IPS DF 6.9 (cell line): Measurements from ENCODE around the gene C1QTNF12.

Source experiments
- DNase-seq: peaks from one replicate; pipeline ENCODE4 v3.0.0-alpha.2; 2013; ENCODE audit warnings: low read depth, low spot score
- H3K27ac ChIP-seq: one replicate; pipeline ENCODE4 v1.5.1; 2013; ENCODE audit warnings: low read length, control low read depth
- H3K27me3 ChIP-seq: 2 replicates; pipeline ENCODE4 v1.6.1; 2013; ENCODE audit warnings: mild to moderate bottlenecking, low read length; ENCODE audit not compliant: control insufficient read depth, insufficient read depth
- H3K36me3 ChIP-seq: 2 replicates; pipeline ENCODE4 v1.6.1; 2013; ENCODE audit warnings: low read length; ENCODE audit not compliant: control insufficient read depth, insufficient read depth
- H3K4me1 ChIP-seq: 2 replicates; pipeline ENCODE4 v1.6.1; 2013; ENCODE audit warnings: low read length; ENCODE audit not compliant: control insufficient read depth, insufficient read depth
- H3K4me3 ChIP-seq: 2 replicates; pipeline ENCODE4 v1.5.1; 2013; ENCODE audit warnings: mild to moderate bottlenecking, low read length
- H3K9me3 ChIP-seq: 2 replicates; pipeline ENCODE4 v1.6.1; 2013; ENCODE audit warnings: low read length, inconsistent platforms; ENCODE audit not compliant: control insufficient read depth, insufficient read depth
- WGBS: extraction: QIAGEN DNeasy Blood & Tissue Kit; methylation state at CpG from one replicate; pipeline ENCODE4 v1.1.7; 2013; ENCODE audit warnings: mixed read lengths, missing lambda C conversion rate; ENCODE audit not compliant: insufficient read length, insufficient coverage; 5-methylcytosine and 5-hydroxymethylcytosine counted together

C1QTNF12 gene

DNA sequence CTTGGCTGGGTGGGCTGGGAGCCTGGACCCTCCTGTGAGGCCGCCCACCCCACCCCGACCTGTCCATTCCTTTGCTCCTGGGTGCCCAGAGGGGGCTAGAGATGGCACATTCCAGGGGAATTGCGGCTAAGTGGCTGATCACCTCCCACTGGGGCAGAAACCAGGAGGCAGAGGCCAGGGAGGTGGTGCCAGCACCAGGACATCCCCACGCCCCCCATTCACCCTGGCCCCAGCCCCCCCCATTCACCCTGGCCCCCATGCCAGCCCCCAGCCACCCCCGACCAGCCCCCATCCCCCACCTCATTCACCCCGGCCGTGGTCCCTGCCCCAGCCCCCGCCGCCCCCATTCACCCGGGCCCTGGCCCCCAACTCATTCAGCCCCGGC is 6.2 kb downstream of the C1QTNF12 start:
- H3K4me3 ChIP-seq: no peak overlapping the region
- no CpG with 5 or more reads among the region's 11 CpGs for WGBS

DNA sequence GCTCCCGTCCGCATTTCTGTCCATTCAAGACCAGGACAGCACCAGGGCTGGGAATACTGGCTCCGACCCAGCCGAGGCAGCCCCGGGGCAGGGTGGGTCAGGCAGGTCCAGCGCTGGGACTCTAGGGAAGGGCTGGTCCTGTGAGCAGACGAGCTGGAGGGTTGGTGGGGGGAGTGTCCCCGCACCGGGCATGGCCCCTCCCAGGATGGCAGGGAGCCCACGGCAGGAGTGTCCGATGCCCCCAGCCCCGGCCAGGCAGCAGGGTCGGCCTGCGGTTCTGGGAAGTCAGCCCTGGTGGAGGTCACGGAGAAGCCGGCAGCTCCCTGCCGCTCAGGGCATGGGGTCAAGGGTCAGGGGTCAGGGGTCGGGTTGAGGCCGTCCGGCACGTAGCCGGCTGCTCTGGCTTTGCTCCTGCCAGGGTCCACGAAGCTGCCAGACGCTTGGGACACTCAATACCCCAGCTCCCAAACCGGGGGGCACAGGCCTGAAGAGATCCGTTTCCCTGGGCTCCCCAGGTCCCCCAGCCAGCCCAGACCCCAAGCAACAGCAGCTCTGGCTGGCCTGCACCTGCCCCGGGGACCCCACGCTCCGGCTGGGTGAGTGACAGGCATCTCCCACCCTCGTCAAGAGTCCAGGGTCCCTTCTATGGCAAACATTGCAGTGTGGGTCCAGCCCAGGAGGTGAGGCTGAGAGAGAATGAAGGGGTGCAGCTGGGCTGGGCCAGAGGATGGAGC is 6.7 kb downstream of the C1QTNF12 start:
- DNase-seq: no peak
- Histone ChIP-seq H3K9me3 (no peaks in the 10 kb centered on the region), H3K4me1 (peaks cover 2% of the 10 kb centered on the region; the same call in 1 of the 2 replicates), H3K27ac (no peak overlapping the region), H3K4me3 (no peak overlapping the region), H3K36me3 (no peaks in the 10 kb centered on the region), H3K27me3 (no peaks in the 10 kb centered on the region)
- no CpG with 5 or more reads among the region's 30 CpGs for WGBS

More for the DNA sequence above, 6.2 kb downstream of the C1QTNF12 start:
- Histone ChIP-seq H3K27me3 (no peaks in the 10 kb centered on the region), H3K9me3 (no peaks in the 10 kb centered on the region), H3K27ac (no peak overlapping the region), H3K36me3 (no peaks in the 10 kb centered on the region), H3K4me1 (peaks cover 2% of the 10 kb centered on the region; the same call in 1 of the 2 replicates)
- no peak for DNase-seq

DNA sequence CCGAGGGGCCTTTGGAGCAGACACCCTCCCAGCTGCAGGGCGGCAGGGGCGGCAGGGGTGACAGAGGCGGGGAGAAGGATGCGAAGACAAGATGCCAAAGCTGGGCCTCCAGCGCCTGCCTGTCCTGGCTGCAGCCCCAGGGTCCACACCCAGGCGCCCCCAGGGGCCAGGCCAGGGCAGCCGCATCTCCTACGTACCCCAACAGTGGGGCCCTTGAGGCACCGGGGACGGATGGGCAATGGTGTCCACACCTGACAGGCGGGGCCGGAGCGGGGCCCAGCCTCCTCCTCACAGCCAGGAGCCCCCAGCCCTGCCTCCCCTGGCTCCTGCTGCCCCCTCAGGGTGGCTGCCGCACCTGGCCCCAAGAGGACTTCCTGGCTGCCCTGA is 7.3 kb downstream of the C1QTNF12 start:
- no peaks in the 10 kb centered on the region for H3K9me3 ChIP-seq
- peaks cover 2% of the 10 kb centered on the region; the same call in 1 of the 2 replicates for H3K4me1 ChIP-seq
- H3K36me3 ChIP-seq: no peaks in the 10 kb centered on the region
- no peak overlapping the region for H3K27ac ChIP-seq
- no peak for DNase-seq
- H3K27me3 ChIP-seq: no peaks in the 10 kb centered on the region
- no peak overlapping the region for H3K4me3 ChIP-seq
- WGBS: no CpG with 5 or more reads among the region's 15 CpGs

DNA sequence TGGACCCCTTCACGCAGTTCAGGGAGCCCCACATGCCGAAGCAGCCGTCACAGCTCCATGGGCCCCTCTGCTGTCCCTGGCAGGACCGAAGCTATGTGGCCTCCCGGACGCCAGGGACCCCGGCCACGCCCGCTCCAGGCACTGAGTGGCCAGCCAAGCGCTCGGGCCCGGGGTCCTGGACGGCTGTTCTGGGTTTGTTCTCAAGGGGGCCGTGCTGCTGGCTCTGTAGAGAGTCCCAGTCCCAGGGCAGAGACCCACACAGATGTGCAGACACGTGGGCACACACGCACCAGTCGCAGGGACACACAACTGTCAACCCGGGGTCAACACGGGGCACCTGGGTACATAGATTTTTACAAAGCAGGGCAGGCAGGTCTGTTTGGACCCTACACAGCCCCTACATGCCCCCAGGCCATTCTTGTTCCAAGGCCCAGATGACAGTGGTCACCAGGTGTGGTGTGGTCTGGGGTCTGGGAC is 7.8 kb downstream of the C1QTNF12 start:
- DNase-seq: no peak
- H3K4me3 ChIP-seq: no peak overlapping the region
- no peaks in the 10 kb centered on the region for H3K36me3 ChIP-seq
- H3K9me3 ChIP-seq: no peaks in the 10 kb centered on the region
- H3K27ac ChIP-seq: no peak overlapping the region
- H3K4me1 ChIP-seq: peaks cover 2% of the 10 kb centered on the region; the same call in 1 of the 2 replicates
- no CpG with 5 or more reads among the region's 19 CpGs for WGBS
- no peaks in the 10 kb centered on the region for H3K27me3 ChIP-seq

DNA sequence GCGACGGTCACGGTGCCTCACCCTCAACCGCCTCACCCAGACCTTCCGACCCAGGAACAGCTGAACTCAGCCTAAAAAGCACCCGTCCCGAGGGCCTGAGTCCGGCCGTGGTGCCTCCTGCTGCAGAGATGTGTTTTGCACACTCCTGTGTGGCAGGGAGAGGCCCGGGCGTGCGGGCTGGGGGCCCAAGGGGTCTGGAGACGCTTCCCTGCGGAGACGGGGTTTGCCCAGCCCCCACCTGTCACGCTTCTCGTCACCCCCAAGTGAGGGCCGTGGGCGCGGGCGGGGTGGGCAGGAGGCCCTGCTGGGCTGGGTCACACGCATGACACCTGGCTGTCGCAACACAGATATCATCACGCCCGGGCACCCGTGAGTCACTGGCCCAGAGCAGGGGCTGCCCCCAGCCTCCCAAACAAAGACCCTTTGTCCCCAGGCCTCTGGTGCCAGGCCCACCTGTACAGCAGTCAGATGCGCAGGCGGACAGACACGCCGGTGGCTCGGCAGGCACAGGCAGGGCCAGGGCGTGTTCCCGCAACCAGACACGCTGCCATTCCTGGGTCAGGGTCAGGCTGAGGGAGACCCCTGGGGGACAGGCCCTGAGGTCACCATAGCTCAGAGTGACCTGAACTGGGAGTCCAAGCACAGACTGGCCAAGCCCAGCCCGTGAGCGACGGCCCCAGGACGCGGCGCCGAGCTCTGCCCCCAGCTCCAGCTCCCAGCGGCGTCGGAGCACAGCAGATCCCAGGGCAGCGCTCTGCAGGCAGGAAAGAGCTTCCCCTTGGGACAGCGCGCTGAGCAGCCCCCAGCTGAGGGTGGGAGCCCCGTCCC is 8.4 kb downstream of the C1QTNF12 start:
- no peaks in the 10 kb centered on the region for H3K9me3 ChIP-seq
- DNase-seq: no peak
- no CpG with 5 or more reads among the region's 48 CpGs for WGBS
- no peaks in the 10 kb centered on the region; the same call in 1 of the 2 replicates for H3K36me3 ChIP-seq
- no peak overlapping the region for H3K27ac ChIP-seq
- no peak overlapping the region for H3K4me3 ChIP-seq
- H3K4me1 ChIP-seq: peaks cover 2% of the 10 kb centered on the region; the same call in 1 of the 2 replicates
- no peaks in the 10 kb centered on the region for H3K27me3 ChIP-seq

DNA sequence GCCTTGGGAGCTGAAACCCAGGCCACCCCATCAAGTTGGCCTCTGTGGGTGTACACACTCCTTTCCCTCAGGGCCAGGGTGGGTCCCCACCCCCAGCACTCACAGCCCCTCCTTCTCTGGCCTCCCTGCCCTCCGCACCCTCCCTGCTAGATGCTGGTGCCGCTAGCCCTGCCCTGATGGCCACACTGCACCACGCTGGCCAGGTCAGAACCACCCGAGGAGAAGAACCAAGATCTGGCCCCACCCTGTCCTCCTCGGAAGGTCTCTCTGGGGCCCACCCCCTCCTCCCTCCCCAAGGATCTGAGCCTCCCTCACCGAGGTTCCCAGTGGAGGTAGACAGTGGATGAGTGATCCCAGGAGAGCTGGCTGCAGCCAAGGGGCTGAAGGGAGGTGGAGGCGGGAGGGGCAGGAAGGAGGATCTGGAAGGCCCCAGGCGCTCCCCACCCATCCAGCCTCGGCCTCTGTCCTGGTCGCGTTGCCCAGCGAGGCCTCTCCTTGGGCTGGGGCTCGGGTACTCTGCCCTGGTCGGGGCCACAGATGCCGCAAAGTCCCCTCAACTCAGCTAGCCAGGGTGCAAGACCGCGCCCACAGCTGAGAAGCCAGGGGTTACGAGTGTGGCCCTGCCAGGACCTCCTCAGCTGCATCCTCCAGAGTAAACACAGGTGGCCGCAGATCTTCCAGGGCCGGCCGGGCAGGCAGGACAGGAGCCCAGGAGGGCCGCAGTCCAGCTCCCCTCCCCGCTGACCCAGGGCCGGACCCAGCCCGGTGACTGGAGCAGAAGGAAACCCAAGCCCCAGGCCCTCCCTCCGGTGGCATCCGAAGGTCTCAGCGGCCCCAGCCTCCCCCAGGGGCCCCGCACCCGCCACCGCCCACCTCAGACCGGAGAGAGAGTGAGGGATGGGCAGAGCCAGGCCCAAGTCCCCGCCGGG is 9.3 kb downstream of the C1QTNF12 start:
- Histone ChIP-seq H3K4me1 (peaks cover 7% of the 10 kb centered on the region; the same call in 1 of the 2 replicates), H3K4me3 (no peak overlapping the region), H3K36me3 (no peaks in the 10 kb centered on the region; the same call in 1 of the 2 replicates), H3K9me3 (no peaks in the 10 kb centered on the region), H3K27me3 (no peaks in the 10 kb centered on the region), H3K27ac (no peak overlapping the region)
- no peak for DNase-seq
- WGBS: no CpG with 5 or more reads among the region's 34 CpGs

DNA sequence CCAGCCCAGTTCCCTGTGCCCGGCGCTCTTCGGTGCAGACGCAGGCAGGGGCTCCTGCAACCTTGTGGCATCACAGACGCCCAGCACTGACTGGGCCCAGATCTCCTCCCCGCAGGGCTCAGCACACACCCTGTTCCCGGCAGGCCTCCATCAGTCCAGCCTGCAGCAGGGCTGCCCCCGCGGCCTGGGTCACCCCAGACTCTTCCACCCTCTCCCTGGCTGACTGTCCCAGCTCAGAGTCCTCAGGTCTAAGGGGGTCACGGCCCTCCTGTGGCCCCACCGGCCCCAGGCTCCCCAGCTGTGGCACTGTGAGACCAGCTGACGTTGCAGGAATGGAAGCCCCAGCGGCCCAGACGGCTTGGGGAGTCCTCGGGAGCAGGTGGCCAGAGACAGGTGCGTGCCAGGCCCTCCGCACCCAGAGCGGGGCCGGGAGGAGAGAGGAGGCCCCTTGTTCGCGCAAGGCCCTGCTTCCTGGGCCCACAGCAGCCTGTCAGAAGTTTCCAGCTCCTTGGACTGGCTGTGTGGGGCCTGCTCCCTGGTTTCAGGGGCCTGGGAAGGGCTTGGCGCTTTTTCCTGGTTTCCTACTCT is 10.3 kb downstream of the C1QTNF12 start:
- Histone ChIP-seq H3K27me3 (no peaks in the 10 kb centered on the region), H3K36me3 (no peaks in the 10 kb centered on the region; the same call in 1 of the 2 replicates), H3K4me3 (no peak overlapping the region), H3K27ac (no peak overlapping the region), H3K4me1 (peaks cover 7% of the 10 kb centered on the region; the same call in 1 of the 2 replicates), H3K9me3 (no peaks in the 10 kb centered on the region)
- no CpG with 5 or more reads among the region's 22 CpGs for WGBS
- no peak for DNase-seq

DNA sequence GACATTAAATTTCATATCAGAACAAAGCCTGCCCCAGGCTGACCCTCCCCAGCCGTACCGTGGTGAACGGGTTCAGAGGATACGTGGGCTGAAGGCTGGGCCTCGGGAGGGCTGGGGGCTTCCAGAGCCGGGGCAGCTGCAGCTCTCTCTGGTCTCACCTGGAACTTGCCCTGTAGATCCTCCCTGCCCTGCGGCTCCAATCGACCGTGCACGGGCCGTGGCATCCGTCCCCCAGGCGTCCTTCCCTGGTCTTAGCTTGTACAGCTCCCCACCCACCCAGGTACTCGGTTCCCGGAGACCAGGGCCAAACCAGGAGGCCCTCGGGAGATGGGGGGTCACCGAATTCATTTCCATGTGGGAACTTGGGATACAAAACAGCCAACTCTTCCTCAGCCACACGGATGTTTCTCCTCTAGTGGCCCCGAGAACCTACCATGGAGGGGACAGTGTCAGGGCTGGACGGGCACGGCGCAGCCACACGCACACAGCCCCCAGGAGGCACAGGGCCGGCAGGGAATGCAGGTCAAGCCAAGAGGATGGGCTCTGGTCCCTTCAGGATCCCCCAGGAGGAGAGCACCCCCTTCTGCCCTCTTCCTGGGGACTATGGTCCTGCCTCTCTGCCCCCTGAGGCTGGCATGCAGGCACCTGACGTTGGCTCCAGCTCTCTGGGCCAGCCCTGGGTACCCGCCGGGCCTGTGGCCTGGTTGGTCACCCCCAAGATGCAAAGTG is 11.3 kb downstream of the C1QTNF12 start:
- no peak for DNase-seq
- no peak overlapping the region for H3K4me3 ChIP-seq
- no CpG with 5 or more reads among the region's 27 CpGs for WGBS
- H3K27ac ChIP-seq: no peak overlapping the region
- no peaks in the 10 kb centered on the region for H3K27me3 ChIP-seq
- H3K4me1 ChIP-seq: peaks cover 7% of the 10 kb centered on the region; the same call in 1 of the 2 replicates
- no peaks in the 10 kb centered on the region; the same call in 1 of the 2 replicates for H3K36me3 ChIP-seq
- no peaks in the 10 kb centered on the region for H3K9me3 ChIP-seq

DNA sequence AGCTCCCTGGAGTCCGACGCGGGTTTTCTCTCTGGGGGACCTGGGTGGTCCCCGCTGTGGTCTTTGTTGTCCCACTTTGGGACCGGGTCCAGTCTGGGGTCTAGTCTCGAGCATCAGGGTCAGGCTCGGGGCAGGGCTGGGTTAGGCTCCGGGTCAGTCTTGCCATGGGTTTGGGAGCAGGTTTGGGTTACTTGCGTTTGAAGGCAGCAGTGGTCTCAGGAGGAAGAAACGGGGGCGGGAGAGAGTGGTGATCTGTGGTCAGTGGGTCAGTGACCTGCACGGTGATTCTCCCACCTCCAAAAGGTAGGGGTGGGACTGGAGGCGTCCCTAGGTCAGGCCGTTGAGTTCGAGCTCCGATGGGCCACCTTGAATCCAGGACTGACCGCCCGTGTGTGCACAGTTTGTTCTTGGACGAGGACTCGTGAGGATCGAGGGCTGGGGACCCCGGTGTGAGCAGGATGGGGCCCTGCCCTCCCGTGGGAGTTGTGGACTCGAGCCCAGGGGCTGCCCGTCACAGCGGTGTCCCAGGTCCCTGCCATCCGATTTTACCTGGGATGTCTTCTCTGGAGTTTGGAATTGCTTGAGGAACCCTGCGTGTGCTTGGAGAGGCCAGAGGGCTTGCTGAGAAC is 12.2 kb downstream of the C1QTNF12 start:
- Histone ChIP-seq H3K4me3 (no peak overlapping the region), H3K4me1 (peaks cover 7% of the 10 kb centered on the region; the same call in 1 of the 2 replicates), H3K9me3 (no peaks in the 10 kb centered on the region), H3K36me3 (peaks cover 2% of the 10 kb centered on the region; the same call in 1 of the 2 replicates), H3K27me3 (no peaks in the 10 kb centered on the region), H3K27ac (no peak overlapping the region)
- no peak for DNase-seq
- WGBS: no CpG with 5 or more reads among the region's 28 CpGs
